Esophagus muscularis mucosa (tissue), 3 donors: ENCODE measurements around the gene VAMP4.
A peak's percentile ranks its signal among the peaks of the same experiment; 100 is the strongest.

Source experiments
- CTCF ChIP-seq, 3 experiments: fragments of 200-600 bp in 2 of 3; fragments of 450-650 bp in 1 of 3; sonication (generic) in 2 of 3; IDR thresholded peaks; one replicate each; pipeline ENCODE4 v1.5.1; 2017 to 2019; ENCODE audit warnings: antibody characterized with exemption in 3 of 3, mild to moderate bottlenecking in 2 of 3, moderate library complexity in 1 of 3
- POLR2A ChIP-seq: fragments of 450-650 bp; IDR thresholded peaks from one replicate; pipeline ENCODE4 v1.6.1; 2017; ENCODE audit warnings: antibody characterized with exemption, moderate library complexity, mild to moderate bottlenecking, low read depth
- POLR2AphosphoS5 ChIP-seq, 2 donors: sonication (generic); formaldehyde crosslinking; IDR thresholded peaks; one replicate each; pipeline ENCODE4 v1.6.1; 2017; ENCODE audit warnings: antibody characterized with exemption in 2 of 2

DNA sequence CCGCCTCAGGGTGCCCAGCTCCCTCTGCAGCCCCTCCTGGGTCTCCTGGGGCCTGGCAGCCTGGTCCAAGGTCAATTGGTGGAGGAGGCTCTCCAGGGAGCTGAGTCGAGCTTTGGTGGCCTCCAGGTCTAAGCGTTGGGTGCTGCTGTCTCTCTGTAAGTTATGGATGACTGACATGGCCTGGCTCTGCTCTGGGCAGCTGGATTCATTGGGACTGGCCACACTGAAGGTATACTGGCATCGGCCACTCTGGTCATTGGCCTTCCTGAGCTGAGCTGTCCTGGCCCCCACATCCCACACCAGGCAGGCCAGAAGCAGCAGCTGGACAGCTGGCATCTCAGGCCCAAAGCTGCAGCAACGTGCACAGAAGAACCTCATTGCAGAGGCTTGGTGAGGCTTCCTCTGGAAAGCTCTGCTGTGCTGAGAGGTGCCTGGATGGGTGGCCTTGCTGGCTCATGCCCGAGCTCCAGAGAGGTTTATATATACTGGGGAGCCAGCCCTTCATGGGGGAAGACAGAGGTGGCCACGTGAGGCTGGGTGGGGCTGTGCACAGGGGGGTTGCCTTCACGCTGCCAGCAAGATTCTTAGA lies 89.5 kb downstream of the VAMP4 start, which contains the start of gene MYOC:
- TF ChIP-seq CTCF (IDR thresholded peaks at IDR 0.05) (no peak), POLR2A (no peak), POLR2AphosphoS5 (IDR thresholded peaks at IDR 0.05) (peak in 1 of 2 donors; percentile 15)
